Purkinje cell (primary cell): ENCODE results near the gene PTGR3. TPM values are rescaled to one million over a fixed set of nuclear protein-coding genes. Genes with fewer than 3 reads are reported as not detected.

Source experiments
- polyA plus RNA-seq: library from polyadenylated mRNA; unstranded; fragments of >200 nt; fragmentation: Nextera tagmentation; gene quantifications from 2 replicates; pipeline ENCODE4 v1.2.1, GENCODE V29; 2014

Gene PTGR3
- 10.0 and 10.6 TPM in 2 replicates for polyA plus RNA-seq

GRCh38 chr18:75209129-75209950 lies at the start of gene PTGR3:
Gene PTGR3 (minus strand): TSS chr18:75209139. CDS start chr18:75209058, 81 bp downstream.

DNA sequence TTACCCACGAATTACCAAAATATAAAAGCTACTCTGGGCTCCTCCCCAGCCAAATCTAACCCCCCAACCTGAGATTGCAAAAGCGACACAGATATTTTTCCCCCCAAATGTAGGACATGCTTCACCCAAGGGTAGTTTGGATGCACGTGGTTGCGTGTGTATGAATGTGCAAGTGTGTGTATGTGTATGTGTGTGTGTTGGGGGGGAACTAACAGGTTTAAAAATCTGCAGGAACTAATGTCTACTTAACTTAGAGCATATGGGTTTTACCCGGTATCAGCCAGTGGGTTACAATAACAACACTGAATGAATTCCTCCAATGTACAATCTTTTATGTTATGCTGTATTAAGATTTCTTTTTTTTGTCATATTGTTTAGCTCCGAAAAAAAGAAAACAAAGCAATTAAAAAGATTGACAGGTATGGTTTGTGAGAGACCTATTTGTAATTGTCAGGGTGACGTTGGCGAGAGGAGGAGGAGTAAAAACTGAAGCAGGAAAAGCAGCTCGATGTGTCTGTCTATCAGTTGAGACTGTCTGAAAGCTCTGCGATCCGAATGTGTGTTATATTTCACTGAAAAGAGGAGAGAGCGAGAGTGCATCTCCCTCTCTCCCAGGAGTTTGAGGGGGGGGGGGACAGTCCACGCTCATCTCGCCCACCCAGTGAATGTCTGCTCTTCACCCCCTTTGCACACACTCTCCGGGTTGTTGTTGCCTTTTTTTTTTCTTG lies 1.5 kb upstream of the PTGR3 start, which contains the start of gene TSHZ1:
TSS of gene TSHZ1 (plus strand) at position 524 of the 728 bp plus-strand sequence. CDS start 1,080 bp downstream, outside the sequence.

Other genes with a start within 250 kb of the PTGR3 start
- gene TSHZ1, start 1.7 kb upstream of the PTGR3 start, polyA plus RNA-seq = 2.0 and 8.0 TPM in 2 replicates
- gene SMIM21, start 218.6 kb upstream of the PTGR3 start, polyA plus RNA-seq = not detected in 2 replicates